ENCODE results near the gene LSM4.
A peak's percentile ranks its signal among the peaks of the same experiment; 100 is the strongest.
"Not testable (repeated sequence)": the region's sequence is repeated elsewhere in the genome, so short reads cannot be mapped to it uniquely, and the experiment has no call there.

LSM4 gene

DNA sequence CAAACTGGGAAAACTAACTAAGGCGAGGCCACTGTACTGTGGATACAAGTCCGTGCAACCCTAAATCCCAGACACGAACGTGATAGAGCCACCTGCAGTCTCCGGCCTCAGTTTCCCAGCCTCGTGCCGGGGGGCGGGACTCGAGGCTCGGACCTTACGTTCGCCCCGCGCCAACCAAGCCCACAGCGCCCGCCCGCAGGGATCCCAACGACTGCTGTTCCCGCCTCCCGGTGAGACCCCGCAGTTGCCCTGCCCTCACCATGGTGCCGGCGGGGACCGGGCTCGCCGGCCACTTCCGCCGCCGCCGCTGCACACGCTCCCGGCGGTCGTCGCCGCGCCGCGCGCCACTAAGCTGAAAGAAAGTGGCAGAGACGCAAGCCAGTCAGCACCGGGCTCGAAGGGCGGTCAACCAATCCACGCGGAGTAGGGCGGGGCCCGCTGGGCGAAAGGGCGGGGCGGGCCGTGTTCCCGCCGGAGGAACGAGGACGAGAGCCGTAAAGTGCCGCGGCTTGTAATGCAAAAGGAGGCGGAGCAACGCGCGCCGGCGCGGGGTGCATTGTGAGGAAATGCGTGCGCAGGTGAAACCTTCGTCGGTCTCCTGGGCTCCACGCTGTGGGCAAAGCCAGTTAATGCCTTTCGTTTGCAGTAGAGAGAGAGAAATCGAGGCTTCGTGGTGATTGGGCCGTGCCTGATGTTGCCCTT is at the start of gene LSM4:
Gene LSM4 (minus strand): TSS at position 318 of the 702 bp plus-strand sequence. CDS start 56 bp downstream, at position 262.
- DNase-seq = peak; percentile 100

DNA sequence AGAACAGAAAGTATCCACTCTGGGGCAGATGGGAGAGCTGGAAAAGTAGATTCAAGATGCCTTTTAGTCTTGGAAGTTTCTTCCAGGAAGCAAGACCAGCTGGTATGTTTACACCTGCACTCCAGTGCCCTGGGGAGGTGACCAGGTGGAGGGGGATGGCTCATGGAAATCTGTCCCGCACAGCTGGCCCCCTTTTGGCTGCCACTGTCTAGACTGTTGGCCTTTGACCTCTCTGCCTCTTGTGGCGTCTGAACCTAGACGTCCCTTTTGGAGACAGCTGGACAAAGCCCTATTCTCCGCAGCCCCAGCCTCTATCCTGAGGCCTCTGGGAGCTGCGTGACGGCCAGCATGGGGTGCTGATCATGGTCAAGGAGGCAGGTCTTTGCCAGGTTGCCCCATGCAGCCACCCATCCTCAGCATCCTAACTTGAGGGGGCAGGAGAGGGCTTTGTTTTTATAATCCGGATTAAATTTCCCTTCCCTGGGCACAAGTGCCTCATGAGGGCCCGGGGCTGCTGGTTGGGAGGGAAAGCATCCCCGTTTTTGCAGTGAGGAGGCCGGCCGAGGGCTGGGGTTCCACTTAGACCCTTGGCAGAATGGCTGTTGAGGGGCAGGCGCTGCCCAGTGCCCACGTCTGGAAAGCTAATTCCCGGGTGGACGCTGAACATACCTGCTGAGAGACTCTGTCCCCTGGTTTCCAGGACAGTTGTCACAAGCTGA is 45.8 kb upstream of the LSM4 start:
- DNase-seq = no peak

DNA sequence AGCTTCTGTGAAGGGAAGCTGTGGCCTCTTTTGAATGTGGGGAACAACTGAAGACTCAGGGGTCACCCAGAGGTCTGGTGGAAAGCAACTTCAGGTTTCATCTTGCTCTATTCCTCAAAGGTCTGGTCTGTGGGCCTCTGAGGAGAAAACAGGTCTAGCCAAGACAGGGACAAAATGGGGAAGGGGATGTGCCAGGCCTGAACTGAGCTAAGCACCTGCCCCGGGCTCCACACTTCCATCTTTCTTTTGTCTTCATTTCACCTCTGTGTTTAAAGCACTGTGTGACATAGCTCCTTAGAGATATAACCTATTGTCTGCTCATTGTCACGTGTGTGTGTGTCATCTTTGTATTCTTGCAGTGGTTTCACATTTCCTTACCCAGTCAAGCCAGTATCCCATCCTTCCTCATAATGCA is 43.2 kb upstream of the LSM4 start:
- no peak for DNase-seq

DNA sequence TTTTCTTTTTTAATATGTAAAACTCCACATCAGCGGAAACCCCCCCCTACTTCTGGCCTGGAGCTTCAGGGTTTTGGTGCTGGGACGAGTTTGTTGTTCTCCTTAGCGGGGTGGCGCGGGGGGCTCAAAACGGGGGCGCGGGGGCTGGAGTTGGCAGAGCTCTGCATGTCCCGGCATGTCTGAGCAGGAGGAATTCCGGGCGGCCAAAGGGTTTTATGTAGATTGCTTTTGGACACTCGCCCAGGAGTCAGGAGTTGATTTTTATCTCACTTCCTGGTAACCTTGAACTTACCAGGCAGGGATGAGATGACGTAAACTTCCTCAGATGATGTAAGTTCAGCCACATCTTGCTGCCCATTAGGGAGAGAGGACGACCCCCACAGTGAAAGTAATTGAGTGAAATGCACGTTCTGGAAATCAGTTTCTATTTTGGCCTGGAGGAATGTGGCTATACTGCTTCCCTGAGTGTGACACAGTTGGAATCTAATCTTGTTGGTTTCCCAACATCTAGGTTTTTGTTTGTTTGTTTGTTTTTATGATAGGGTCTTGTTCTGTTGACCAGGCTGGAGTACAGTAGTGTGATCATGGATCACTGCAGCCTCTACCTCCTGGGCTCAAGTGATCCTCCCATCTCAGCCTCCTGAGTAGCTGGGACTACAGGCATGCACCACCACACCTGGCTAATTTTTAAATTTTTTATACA is 42.1 kb upstream of the LSM4 start:
- DNase-seq = no peak

DNA sequence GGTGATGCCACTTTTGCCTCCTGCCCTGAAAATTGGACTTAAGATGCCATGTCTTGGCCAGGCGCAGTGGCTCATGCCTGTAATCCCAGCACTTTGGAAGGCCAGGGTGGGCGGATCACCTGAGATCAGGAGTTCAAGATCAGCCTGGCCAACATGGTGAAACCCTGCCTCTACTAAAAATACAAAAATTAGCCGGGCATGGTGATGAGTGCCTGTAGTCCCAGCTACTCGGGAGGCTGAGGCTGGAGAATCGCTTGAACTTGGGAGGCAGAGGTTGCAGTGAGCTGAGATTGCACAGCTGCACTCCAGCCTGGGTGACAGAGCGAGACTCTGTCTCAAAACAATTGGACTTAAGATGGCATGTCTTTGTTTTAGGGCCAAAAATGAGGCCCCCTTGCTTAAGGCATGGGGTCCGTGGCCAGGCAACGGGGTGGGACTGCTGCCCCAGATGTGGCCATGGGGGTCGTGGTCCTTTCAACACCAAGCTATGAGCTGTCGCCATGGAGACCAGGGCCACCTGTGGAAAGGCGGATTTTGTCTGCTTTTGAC is 41.5 kb upstream of the LSM4 start:
- DNase-seq = not testable (repeated sequence)

DNA sequence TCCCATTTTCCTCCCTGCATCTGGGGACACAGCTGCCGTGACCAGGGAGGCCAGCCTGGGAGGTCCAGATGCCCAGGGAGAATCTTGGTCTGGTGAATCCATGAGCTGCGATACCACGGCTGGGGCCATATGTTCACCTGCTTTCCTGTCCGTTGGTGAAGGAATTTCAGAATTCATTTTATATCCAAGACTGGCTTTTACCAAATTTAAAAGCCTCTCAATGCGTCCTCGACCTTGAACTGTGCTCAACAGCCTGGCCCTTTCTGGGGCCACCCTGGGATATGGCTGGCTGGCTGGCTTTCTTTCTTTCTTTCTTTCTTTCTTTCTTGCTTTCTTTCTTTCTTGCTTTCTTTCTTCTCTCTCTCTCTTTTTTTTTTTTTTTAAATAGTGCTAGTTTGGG is 40.9 kb upstream of the LSM4 start:
- DNase-seq = no peak

DNA sequence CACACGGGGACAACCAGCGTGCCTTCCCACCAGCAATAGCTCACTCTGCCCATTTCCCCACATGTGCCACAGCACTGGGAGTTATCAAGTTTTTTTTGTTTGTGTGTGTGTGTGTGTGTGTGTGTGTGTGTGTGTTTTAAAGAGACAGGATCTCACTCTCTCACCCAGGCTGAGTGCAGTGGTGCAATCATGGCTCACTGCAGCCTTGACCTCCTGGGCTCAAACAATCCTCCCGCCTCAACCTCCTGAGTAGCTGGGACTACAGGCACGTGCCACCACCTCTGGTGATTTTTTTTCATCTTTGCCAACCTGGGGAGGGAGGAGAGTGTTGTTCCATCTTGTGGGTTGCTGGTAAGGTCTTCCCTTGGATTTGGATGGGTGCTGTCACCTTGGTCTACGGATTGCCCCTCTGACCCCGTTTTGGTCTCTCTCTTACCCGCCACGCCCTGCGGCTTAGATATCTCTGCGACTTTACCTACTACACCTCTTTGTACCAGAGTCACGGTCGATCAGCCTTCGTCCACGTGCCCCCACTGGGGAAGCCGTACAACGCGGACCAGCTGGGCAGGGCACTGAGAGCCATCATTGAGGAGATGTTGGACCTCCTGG is 40.2 kb upstream of the LSM4 start:
- no peak for DNase-seq

DNA sequence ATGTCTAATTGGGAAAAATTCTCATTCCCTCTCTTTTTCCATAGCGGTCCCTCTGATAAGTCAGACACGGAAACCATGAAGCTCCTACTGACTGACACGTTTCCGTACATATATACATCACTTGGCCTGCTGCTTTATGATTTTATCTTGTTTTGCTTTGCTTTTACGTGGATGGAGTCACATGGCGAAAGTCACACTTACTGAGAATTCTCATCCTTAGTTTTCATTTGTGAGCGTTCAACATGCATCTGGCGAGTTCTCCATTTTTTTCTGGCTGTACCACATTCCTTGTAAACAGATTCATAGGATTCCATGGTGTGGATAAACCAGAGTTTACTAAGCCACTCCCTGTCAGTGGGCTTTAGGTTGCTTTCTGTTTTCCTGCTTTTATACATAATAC is 38.8 kb upstream of the LSM4 start:
- no peak for DNase-seq

DNA sequence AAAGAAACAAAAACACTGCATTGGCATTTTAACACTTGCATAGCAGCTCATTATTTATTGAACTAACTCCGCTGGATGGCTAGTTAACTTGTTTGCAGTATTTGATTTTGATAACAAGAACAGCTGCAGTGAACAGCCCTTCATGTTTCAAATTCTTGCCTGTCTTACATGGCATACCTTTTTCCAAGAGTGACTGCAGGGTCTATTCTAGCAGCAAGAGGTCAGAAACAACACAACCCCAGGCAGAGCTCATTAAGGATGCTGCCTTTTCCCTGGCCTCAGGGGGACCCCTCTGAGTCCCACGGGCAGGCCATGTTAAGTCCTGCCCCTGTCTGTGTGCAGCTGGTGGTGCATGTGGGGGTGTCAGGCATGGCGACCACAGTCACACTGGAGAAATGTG is 34.2 kb upstream of the LSM4 start:
- no peak for DNase-seq

DNA sequence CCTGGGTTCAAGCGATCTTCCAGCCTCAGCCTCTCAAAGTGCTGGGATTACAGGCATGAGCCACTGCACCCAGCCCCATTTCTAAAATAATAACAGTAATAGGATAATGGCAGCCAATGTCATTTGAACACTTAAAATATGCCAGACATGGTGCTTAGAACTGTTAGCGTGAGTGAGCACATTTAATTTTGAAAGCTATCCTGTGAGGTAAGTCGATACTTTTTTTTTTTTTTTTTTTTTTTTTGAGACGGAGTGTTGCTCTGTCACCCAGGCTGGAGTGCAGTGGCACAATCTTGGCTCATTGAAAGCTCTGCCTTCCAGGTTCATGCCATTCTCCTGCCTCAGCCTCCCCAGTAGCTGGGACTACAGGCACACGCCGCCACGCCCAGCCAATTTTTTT is 31.9 kb upstream of the LSM4 start:
- not testable (repeated sequence) for DNase-seq

DNA sequence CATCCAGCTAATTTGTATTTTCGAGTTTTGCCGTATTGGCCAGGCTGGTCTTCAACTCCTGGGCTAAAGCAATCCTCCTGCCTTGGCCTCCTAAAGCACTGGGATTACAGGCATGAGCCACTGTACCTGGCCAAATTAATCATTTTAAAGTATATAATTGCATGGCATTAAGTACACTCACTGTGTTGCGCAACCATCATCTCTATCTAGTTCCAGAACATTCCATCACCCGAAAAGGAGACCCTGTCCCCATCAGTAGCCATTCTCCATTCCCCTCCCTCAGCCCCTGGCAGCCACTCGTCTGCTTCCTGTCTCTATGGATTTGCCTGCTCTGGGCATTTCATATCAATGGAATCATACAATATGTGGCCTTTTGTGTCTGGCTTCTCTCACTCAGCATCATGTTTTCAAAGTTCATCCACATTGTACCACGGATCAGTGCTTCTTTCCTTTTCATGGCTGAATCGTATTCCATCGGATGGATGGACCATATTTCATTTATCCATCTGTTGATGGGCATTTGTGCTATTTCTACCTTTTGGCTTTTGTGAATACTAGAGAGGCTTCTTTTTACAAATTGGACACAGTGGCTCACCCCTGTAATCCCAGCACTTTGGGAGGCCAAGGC is 30.6 kb upstream of the LSM4 start:
- DNase-seq = no peak

DNA sequence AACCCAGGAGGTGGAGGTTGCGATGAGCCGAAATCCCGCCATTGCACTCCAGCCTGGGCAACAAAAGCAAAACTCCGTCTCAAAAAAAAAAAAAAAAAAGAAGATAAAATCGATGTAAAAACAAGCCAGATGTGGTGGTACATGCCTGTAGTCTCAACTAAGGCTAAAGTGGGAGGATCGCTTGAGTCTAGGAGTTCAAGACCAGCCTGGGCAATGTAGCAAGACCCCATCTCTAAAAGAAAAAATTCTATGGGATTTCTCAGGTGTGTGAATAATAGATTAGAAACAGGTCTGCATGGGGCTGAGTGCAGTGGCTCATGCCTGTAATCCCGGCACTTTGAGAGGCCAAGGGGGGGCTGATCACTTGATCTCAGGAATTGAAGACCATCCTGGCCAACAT is 28.7 kb upstream of the LSM4 start:
- no peak for DNase-seq

DNA sequence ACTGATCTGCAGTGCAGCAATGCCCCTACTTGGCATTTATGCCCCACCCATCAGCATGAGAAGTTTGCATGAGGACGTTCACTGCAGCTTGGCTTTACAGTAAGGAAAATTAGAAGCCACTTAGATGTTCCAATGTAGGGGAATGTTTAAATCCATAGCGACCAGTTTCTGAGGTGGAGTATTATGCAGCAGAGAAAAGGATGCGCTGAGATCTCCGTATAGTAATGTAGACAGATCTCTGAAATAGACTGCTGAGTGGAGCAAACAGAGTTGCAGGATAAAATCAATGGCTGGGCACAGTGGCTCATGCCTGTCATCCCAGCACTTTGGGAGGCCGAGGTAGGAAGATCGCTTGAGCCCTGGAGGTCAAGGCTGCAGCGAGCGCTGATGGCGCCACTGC is 27.6 kb upstream of the LSM4 start:
- no peak for DNase-seq

DNA sequence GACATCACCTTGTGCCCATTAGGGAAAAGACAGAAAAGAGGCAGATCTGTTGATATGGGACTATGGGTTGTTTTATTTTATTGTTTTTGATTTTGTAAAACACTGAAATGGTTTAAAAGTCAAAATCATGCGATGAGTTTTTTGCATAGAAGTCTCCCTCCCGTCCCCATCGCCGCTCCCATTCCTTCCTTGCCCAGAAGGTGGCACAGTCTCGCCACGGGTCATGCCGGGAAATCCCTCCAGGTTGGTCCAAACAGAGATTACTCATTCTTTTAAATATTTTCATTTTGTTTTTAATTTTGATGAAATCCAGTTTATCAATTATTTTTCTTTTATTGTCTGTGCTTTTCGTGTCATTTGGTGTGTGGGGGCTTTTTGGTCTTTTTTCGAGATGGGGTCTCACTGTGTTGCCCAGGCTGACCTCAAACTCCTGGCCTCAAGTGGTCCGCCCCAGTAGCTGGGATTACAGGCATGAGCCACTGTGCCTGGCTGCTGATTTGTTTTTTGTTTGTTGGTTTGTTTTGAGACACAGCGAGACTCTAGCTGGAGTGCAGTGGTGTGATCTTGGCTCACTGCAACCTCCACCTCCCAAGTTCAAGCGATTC is 26.8 kb upstream of the LSM4 start:
- DNase-seq = peak; percentile 48

DNA sequence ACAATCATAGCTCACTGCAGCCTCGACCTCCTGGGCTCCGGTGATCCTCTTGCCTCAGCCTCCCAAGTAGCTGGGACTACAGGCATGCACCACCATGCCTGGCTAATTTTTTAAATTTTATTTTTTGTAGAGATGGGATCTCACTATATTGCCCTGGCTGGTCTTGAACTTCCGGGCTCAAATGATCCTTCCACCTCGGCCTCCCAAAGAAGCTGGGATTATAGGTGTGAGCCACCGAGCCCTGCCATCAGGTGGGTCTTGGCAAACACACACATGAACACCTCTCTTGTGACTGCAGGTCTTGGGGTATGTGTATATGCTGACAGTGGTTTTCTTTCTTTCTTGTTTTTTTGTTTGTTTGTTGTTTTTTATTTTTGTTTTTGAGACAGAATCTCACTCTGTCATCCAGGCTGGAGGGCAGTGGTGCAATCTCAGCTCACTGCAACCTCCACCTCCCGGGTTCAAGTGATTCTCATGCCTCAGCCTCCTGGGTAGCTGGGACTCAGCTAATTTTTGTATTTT is 26.0 kb upstream of the LSM4 start:
- DNase-seq = not testable (repeated sequence)

DNA sequence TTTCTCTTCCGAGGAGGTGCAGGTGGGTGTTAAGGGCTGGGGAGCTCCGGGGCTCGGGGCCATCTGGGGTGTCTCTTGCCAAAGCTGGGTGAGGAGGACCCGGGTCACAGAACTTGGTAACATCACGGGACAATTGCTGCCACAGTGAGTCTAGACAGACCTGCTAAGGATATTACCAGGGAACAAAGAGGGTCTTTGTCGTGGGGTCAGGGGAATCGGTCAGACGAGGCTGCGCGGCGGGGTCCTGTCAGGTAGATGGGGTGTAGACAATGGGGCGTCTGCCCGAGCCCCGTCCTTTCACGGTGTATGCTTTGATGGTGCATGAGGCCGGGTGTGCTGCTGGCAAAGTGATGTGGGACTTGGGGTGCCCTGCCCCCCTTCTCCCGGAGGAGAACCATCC is 25.3 kb upstream of the LSM4 start:
- no peak for DNase-seq

DNA sequence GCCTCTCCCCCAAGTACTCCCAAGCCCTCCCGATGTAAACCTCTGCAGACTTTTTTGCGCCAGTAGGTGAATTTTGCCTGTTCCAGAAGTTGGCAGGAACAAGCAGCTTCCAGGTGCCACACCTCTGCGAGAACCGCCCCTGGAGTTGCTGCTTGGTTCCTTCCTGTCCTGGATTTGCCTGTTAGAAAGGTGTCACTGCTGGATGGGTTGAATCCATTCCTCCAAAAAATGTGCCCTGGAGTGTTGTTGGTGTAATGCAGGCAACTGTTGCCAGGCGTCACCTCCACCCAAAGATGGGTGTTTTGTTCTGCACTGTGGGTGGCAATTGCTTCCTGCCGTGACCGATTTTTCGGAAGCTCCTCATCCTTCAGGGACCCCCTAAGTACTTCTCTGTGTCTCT is 23.2 kb upstream of the LSM4 start:
- no peak for DNase-seq

DNA sequence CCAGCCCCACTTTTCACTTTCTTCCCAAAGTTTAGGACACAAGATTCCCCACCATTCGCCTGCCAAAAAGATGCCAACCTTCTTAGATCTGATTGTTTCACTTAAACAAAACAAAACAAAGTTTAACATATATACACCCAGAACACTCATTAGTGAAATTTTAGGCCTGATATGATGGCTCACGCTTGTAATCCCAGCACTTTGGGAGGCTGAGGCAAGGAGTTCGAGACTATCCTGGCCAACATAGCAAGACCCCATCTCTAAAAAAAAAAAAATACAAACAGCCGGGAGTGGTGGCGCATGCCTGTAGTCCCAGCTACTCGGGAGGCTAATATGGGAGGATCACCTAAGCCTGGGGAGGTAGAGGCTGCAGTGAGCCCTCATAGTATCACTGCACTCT is 22.4 kb upstream of the LSM4 start:
- DNase-seq = no peak

DNA sequence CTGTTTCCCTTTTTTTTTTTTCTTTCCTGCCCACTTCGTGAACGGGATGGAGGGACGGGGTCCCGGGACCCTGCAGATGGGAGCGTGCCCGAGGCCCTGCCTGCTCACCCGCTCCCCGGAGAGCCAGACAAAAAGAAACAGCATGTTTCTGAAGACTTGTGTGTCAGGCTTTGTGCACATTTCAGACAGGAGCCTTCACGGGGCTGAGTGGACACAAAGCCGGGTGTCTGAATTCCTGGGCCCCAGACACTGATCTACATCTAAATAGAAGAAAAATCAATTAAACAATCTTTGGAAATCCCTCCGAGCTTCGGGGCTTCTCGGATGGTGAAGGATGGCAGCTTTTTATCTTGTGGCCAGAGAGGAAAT is 21.7 kb upstream of the LSM4 start:
- no peak for DNase-seq

DNA sequence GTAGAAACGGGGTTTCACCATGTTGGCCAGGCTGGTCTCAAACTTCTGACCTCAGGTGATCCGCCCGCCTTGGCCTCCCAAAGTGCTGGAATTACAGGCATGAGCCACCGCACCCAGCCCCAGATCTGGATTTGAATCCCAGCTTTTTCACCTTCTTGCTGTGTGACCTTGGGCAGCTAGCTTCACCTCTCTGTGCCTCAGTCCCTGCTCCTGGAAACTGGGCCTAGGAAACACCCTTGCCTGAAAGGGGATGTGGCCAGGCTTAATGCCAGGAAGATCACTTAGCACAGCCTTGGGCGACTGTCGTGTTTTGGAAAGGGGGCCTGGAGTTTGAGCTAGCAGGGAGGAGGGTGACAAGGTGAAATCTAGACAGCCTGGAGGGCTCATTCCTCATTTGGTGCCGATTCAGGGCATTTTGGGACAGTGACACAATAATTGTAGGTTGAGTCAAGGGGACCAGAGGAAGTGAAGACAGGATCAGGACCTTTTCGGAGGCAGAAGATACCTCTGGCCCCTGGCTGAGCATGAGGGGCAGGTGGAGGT is 19.3 kb upstream of the LSM4 start:
- no peak for DNase-seq

DNA sequence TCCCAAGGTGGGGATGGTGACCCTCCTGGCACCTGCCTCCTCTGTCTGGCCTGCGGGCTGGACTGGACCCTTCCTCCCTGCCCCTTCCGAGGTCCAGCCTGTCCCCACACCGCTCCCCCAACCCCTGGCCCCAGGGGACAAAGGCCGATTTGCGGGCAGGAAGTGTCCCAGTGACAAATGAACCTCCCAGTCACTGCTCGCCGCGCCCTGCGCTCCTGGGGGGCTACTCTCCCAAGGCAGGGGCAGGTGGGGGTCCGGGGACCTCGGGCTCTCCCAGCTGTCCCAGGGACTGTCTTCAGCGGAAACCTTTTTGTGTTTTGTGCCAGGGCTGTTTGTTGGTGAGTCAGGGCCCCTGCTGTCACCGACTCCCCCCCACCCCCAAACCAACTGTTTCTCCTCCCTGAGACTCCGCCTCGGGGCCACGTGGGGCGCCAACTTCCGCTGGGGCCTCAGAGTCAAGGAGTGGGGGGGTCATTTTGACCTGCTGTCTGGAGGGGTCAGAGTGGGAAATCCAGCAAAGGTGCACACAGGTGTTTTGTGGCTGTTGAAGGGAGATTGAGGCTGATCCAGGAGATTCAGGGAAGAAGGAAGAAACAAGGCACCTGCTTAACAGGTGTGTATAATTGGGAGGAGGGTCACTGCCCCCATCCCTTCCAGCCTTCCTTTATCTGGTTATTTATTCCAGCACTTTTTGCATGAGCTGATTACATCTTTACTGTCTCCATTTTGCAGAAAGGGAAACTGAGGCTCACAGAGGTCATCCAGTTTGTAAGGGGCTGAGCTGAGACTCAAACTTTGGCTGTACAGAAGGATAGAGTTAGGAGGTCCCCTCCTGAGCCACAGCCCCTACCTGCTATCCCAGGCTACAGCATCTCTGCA is 18.4 kb upstream of the LSM4 start:
- peak; percentile 74 for DNase-seq

All from activated CD4-positive, alpha-beta T cell treated with anti-CD3 and anti-CD28 coated beads, Interleukin-2, Interleukin-6, amounts not matched to agents 100 ng/mL and 50 ng/mL, durations not matched to agents 16 hours and 8 hours (primary cell).